Measurements from ENCODE around the gene ZNF664.

The ZNF664 gene

GRCh38 chr12:123957196-123957595 lies 15.8 kb upstream of the ZNF664 start:
- no peak overlapping the region for H2AK5ac ChIP-seq (ENCODE audit: low read length, severe bottlenecking)
- H2BK12ac ChIP-seq (ENCODE audit: low read length in 2 of 2), result no peak overlapping the region
- DNase-seq, result no peak
- H2AFZ ChIP-seq (ENCODE audit: low read depth, low read length), result no peak overlapping the region
- H3K9ac ChIP-seq (ENCODE audit: low read length), result no peak overlapping the region
- H3K18ac ChIP-seq (ENCODE audit: low read depth in 1 of 2, low read length in 2 of 2), result no peak overlapping the region
- H2BK5ac ChIP-seq (ENCODE audit: low read depth, low read length, poor library complexity, severe bottlenecking), result no peak overlapping the region
- H2BK120ac ChIP-seq (ENCODE audit: low read depth, low read length), result no peak overlapping the region
- H3K36me3 ChIP-seq (ENCODE audit: control insufficient read depth in 1 of 2, insufficient read depth in 2 of 2, low read depth in 1 of 2, low read length in 2 of 2), result peaks cover 5 to 9% of the 10 kb centered on the region in 2 experiments
- H3K23ac ChIP-seq (ENCODE audit: low read length in 2 of 2), result no peak overlapping the region
- H3K4ac ChIP-seq (ENCODE audit: low read depth in 1 of 2, low read length in 2 of 2), result no peak overlapping the region
- no peaks in the 10 kb centered on the region for H3K9me3 ChIP-seq (ENCODE audit: control insufficient read depth, low read length)
- no peak overlapping the region for H4K91ac ChIP-seq (ENCODE audit: low read length)
- WGBS, result 72% methylated on average over 3 of the region's 3 CpGs
- H3K4me2 ChIP-seq (ENCODE audit: low read length, poor library complexity, severe bottlenecking), result no peak overlapping the region
- H3K14ac ChIP-seq (ENCODE audit: low read length in 2 of 2), result no peak overlapping the region
- no peak overlapping the region for H3K27ac ChIP-seq (ENCODE audit: low read length, poor library complexity, severe bottlenecking)
- H3K27me3 ChIP-seq (ENCODE audit: control insufficient read depth in 1 of 2, insufficient read depth in 1 of 2, low read length in 2 of 2), result no peaks in the 10 kb centered on the region
- H2BK15ac ChIP-seq (ENCODE audit: low read depth, poor library complexity, severe bottlenecking), result no peak overlapping the region
- H3K4me1 ChIP-seq (ENCODE audit: control insufficient read depth, insufficient read depth, low read depth, low read length), result no peaks in the 10 kb centered on the region
- H3K4me3 ChIP-seq (ENCODE audit: insufficient read depth in 1 of 2, low read depth in 1 of 2, low read length in 2 of 2), result no peak overlapping the region
- no peak overlapping the region for H4K8ac ChIP-seq (ENCODE audit: low read length)
- H3K79me1 ChIP-seq (replicated peaks; ENCODE audit: low read length, poor library complexity, severe bottlenecking), result peaks cover 24% of the 10 kb centered on the region

- no peak overlapping the region for H3K23ac ChIP-seq (ENCODE audit: low read length in 2 of 2)
- peaks cover 32% of the 10 kb centered on the region for H3K79me1 ChIP-seq (replicated peaks; ENCODE audit: low read length, poor library complexity, severe bottlenecking)
- H3K9me3 ChIP-seq (ENCODE audit: control insufficient read depth, low read length), result no peaks in the 10 kb centered on the region
- no peak overlapping the region for H3K14ac ChIP-seq (ENCODE audit: low read length in 2 of 2)
- no peak overlapping the region for H3K27ac ChIP-seq (ENCODE audit: low read length, poor library complexity, severe bottlenecking)
- H2BK12ac ChIP-seq (ENCODE audit: low read length in 2 of 2), result no peak overlapping the region
- no peak overlapping the region for H2AFZ ChIP-seq (ENCODE audit: low read depth, low read length)
- no peak overlapping the region for H3K4me2 ChIP-seq (ENCODE audit: low read length, poor library complexity, severe bottlenecking)
- no peaks in the 10 kb centered on the region for H3K27me3 ChIP-seq (ENCODE audit: control insufficient read depth in 1 of 2, insufficient read depth in 1 of 2, low read length in 2 of 2)
- H3K4me1 ChIP-seq (ENCODE audit: control insufficient read depth, insufficient read depth, low read depth, low read length), result peaks cover 4% of the 10 kb centered on the region
- no peak overlapping the region for H3K18ac ChIP-seq (ENCODE audit: low read depth in 1 of 2, low read length in 2 of 2)
- no peak overlapping the region for H2BK5ac ChIP-seq (ENCODE audit: low read depth, low read length, poor library complexity, severe bottlenecking)
- no peak overlapping the region for H4K91ac ChIP-seq (ENCODE audit: low read length)
- DNase-seq, result peak; percentile 66
- H3K9ac ChIP-seq (ENCODE audit: low read length), result no peak overlapping the region
- no peak overlapping the region for H2BK15ac ChIP-seq (ENCODE audit: low read depth, poor library complexity, severe bottlenecking)
- no peak overlapping the region for H3K4me3 ChIP-seq (ENCODE audit: insufficient read depth in 1 of 2, low read depth in 1 of 2, low read length in 2 of 2)
- no peak overlapping the region for H2BK120ac ChIP-seq (ENCODE audit: low read depth, low read length)
- 67% methylated on average over 8 of the region's 8 CpGs for WGBS
- H4K8ac ChIP-seq (ENCODE audit: low read length), result no peak overlapping the region
- H3K36me3 ChIP-seq (ENCODE audit: control insufficient read depth in 1 of 2, insufficient read depth in 2 of 2, low read depth in 1 of 2, low read length in 2 of 2), result peaks cover 9 to 10% of the 10 kb centered on the region in 2 experiments
- H3K4ac ChIP-seq (ENCODE audit: low read depth in 1 of 2, low read length in 2 of 2), result no peak overlapping the region
- H2AK5ac ChIP-seq (ENCODE audit: low read length, severe bottlenecking), result no peak overlapping the region
Measured at GRCh38 chr12:123958462-123958861, 14.6 kb upstream of the ZNF664 start.

- Histone ChIP-seq H3K14ac (ENCODE audit: low read length in 2 of 2) (no peak overlapping the region), H3K36me3 (ENCODE audit: control insufficient read depth in 1 of 2, insufficient read depth in 2 of 2, low read depth in 1 of 2, low read length in 2 of 2) (peaks cover 9 to 10% of the 10 kb centered on the region in 2 experiments), H2AK5ac (ENCODE audit: low read length, severe bottlenecking) (no peak overlapping the region), H3K4me1 (ENCODE audit: control insufficient read depth, insufficient read depth, low read depth, low read length) (peaks cover 4% of the 10 kb centered on the region), H3K27ac (ENCODE audit: low read length, poor library complexity, severe bottlenecking) (no peak overlapping the region), H3K79me1 (replicated peaks; ENCODE audit: low read length, poor library complexity, severe bottlenecking) (peaks cover 34% of the 10 kb centered on the region), H4K91ac (ENCODE audit: low read length) (no peak overlapping the region), H3K9me3 (ENCODE audit: control insufficient read depth, low read length) (no peaks in the 10 kb centered on the region), H4K8ac (ENCODE audit: low read length) (no peak overlapping the region), H3K18ac (ENCODE audit: low read depth in 1 of 2, low read length in 2 of 2) (no peak overlapping the region), H3K27me3 (ENCODE audit: control insufficient read depth in 1 of 2, insufficient read depth in 1 of 2, low read length in 2 of 2) (no peaks in the 10 kb centered on the region), H3K4me2 (ENCODE audit: low read length, poor library complexity, severe bottlenecking) (no peak overlapping the region), H2BK5ac (ENCODE audit: low read depth, low read length, poor library complexity, severe bottlenecking) (no peak overlapping the region), H2BK12ac (ENCODE audit: low read length in 2 of 2) (no peak overlapping the region), H3K4me3 (ENCODE audit: insufficient read depth in 1 of 2, low read depth in 1 of 2, low read length in 2 of 2) (no peak overlapping the region), H2BK120ac (ENCODE audit: low read depth, low read length) (no peak overlapping the region), H3K4ac (ENCODE audit: low read depth in 1 of 2, low read length in 2 of 2) (no peak overlapping the region), H2AFZ (ENCODE audit: low read depth, low read length) (no peak overlapping the region), H3K9ac (ENCODE audit: low read length) (no peak overlapping the region), H2BK15ac (ENCODE audit: low read depth, poor library complexity, severe bottlenecking) (no peak overlapping the region), H3K23ac (ENCODE audit: low read length in 2 of 2) (no peak overlapping the region)
- DNase-seq, result no peak
- 88% methylated on average over 9 of the region's 9 CpGs for WGBS
Measured at GRCh38 chr12:123958876-123959275, 14.1 kb upstream of the ZNF664 start.

- no peak for DNase-seq
- Histone ChIP-seq H3K79me1 (replicated peaks; ENCODE audit: low read length, poor library complexity, severe bottlenecking) (peaks cover 28% of the 10 kb centered on the region), H3K27me3 (ENCODE audit: control insufficient read depth in 1 of 2, insufficient read depth in 1 of 2, low read length in 2 of 2) (no peaks in the 10 kb centered on the region), H3K18ac (ENCODE audit: low read depth in 1 of 2, low read length in 2 of 2) (no peak overlapping the region), H3K23ac (ENCODE audit: low read length in 2 of 2) (no peak overlapping the region), H3K4me3 (ENCODE audit: insufficient read depth in 1 of 2, low read depth in 1 of 2, low read length in 2 of 2) (no peak overlapping the region), H3K27ac (ENCODE audit: low read length, poor library complexity, severe bottlenecking) (no peak overlapping the region), H2BK5ac (ENCODE audit: low read depth, low read length, poor library complexity, severe bottlenecking) (no peak overlapping the region), H3K4me2 (ENCODE audit: low read length, poor library complexity, severe bottlenecking) (no peak overlapping the region), H4K8ac (ENCODE audit: low read length) (no peak overlapping the region), H2BK120ac (ENCODE audit: low read depth, low read length) (no peak overlapping the region), H3K9me3 (ENCODE audit: control insufficient read depth, low read length) (no peaks in the 10 kb centered on the region), H2AFZ (ENCODE audit: low read depth, low read length) (no peak overlapping the region), H2BK15ac (ENCODE audit: low read depth, poor library complexity, severe bottlenecking) (no peak overlapping the region), H3K36me3 (ENCODE audit: control insufficient read depth in 1 of 2, insufficient read depth in 2 of 2, low read depth in 1 of 2, low read length in 2 of 2) (peaks cover 8 to 9% of the 10 kb centered on the region in 2 experiments), H3K9ac (ENCODE audit: low read length) (no peak overlapping the region), H3K4me1 (ENCODE audit: control insufficient read depth, insufficient read depth, low read depth, low read length) (peaks cover 4% of the 10 kb centered on the region), H2BK12ac (ENCODE audit: low read length in 2 of 2) (no peak overlapping the region), H2AK5ac (ENCODE audit: low read length, severe bottlenecking) (no peak overlapping the region), H3K14ac (ENCODE audit: low read length in 2 of 2) (no peak overlapping the region), H3K4ac (ENCODE audit: low read depth in 1 of 2, low read length in 2 of 2) (no peak overlapping the region), H4K91ac (ENCODE audit: low read length) (no peak overlapping the region)
- WGBS, result 96% methylated on average over 7 of the region's 9 CpGs
Measured at GRCh38 chr12:123960029-123960735, 12.8 kb upstream of the ZNF664 start.
